ENCODE measurements around the gene RNMT.

DNA sequence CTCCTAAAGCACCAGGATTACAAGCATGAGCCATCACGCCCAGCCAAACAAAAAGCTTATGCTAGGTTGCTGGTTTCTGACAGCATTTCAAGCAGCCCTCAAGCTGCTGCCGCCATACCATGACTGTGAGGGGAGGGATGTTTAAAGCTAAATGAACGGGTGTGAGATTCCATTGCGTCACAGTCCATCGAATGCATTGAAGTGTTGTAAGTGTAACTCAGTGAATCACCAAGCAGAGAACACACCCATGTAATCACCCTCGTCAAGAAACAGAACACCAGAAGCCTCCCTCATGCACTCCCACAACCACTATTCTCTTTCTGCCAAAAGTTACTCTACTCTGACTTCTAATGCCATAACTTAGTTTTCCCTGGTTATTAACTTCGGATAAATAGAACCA lies 64.7 kb downstream of the RNMT start:
- TF ChIP-seq, protein P1, sequence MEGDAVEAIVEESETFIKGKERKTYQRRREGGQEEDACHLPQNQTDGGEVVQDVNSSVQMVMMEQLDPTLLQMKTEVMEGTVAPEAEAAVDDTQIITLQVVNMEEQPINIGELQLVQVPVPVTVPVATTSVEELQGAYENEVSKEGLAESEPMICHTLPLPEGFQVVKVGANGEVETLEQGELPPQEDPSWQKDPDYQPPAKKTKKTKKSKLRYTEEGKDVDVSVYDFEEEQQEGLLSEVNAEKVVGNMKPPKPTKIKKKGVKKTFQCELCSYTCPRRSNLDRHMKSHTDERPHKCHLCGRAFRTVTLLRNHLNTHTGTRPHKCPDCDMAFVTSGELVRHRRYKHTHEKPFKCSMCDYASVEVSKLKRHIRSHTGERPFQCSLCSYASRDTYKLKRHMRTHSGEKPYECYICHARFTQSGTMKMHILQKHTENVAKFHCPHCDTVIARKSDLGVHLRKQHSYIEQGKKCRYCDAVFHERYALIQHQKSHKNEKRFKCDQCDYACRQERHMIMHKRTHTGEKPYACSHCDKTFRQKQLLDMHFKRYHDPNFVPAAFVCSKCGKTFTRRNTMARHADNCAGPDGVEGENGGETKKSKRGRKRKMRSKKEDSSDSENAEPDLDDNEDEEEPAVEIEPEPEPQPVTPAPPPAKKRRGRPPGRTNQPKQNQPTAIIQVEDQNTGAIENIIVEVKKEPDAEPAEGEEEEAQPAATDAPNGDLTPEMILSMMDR (IDR thresholded peaks at IDR 0.05; ENCODE audit: insufficient read depth, low read length, poor library complexity, severe bottlenecking) = no peak
- no peak for TF ChIP-seq EZH2phosphoT487 (conservative IDR thresholded peaks at IDR 0.05; ENCODE audit: low read length)
